Cerebellar nuclear complex (tissue), 1 donor: ENCODE results near the gene AKR1C1.
"Not testable (repeated sequence)": the region's sequence is repeated elsewhere in the genome, so short reads cannot be mapped to it uniquely, and the experiment has no call there.

ENCODE experiments used
- DNase-seq, 2 experiments: peaks; one replicate each; lab custom pipeline; 2025; lab: John Stamatoyannopoulos, UW

The AKR1C1 gene

GRCh38 chr10:4947635-4948596 is 15.3 kb upstream of the AKR1C1 start:
- DNase-seq = no peak

- not testable (repeated sequence) for DNase-seq
Observed at GRCh38 chr10:4951512-4952162, 11.6 kb upstream of the AKR1C1 start.

GRCh38 chr10:4953405-4953804 is 9.8 kb upstream of the AKR1C1 start:
- DNase-seq = no peak

- not testable (repeated sequence) for DNase-seq
Observed at GRCh38 chr10:4956088-4956487, 7.1 kb upstream of the AKR1C1 start.

GRCh38 chr10:4956955-4957645 is 6.1 kb upstream of the AKR1C1 start:
- DNase-seq = not testable (repeated sequence)

- DNase-seq = not testable (repeated sequence)
Observed at GRCh38 chr10:4961558-4961957, 1.7 kb upstream of the AKR1C1 start.

- not testable (repeated sequence) for DNase-seq
Observed at GRCh38 chr10:4962308-4962707, 907 bp upstream of the AKR1C1 start.

GRCh38 chr10:4963815-4964154 is 570 bp downstream of the AKR1C1 start:
- not testable (repeated sequence) for DNase-seq

GRCh38 chr10:4965763-4966162 is 2.5 kb downstream of the AKR1C1 start:
- DNase-seq = not testable (repeated sequence)

- DNase-seq = not testable (repeated sequence)
Observed at GRCh38 chr10:4967189-4967588, 4.0 kb downstream of the AKR1C1 start.

- not testable (repeated sequence) for DNase-seq
Observed at GRCh38 chr10:4969289-4969688, 6.1 kb downstream of the AKR1C1 start.

GRCh38 chr10:4970362-4970761 is 7.1 kb downstream of the AKR1C1 start:
- not testable (repeated sequence) for DNase-seq

GRCh38 chr10:4972369-4973142 is 9.3 kb downstream of the AKR1C1 start:
- DNase-seq = not testable (repeated sequence)

- DNase-seq = not testable (repeated sequence)
Observed at GRCh38 chr10:4973294-4973693, 10.1 kb downstream of the AKR1C1 start.

- not testable (repeated sequence) for DNase-seq
Observed at GRCh38 chr10:4974400-4974799, 11.2 kb downstream of the AKR1C1 start.

- DNase-seq = no peak
Observed at GRCh38 chr10:4977025-4977424, 13.8 kb downstream of the AKR1C1 start.

- no peak for DNase-seq
Observed at GRCh38 chr10:4978870-4979269, 15.7 kb downstream of the AKR1C1 start.

- no peak for DNase-seq
Observed at GRCh38 chr10:4980793-4981192, 17.6 kb downstream of the AKR1C1 start.

GRCh38 chr10:4981722-4982471 is 18.7 kb downstream of the AKR1C1 start:
- no peak for DNase-seq

GRCh38 chr10:4982764-4983226 is 19.6 kb downstream of the AKR1C1 start:
- no peak for DNase-seq
